ENCODE results near the gene PCDH9. TPM values are rescaled to one million over a fixed set of nuclear protein-coding genes. Genes with fewer than 3 reads are reported as not detected.

PCDH9 gene
- total and polyA plus RNA-seq, 2 experiments from 2014 or later = 0.56 to 0.76 TPM

- no peak for DNase-seq
- Histone ChIP-seq H4K20me1 (ENCODE audit: insufficient read depth) (no peaks in the 10 kb centered on the region), H3K4me3 (no peak overlapping the region), H3K27ac (no peak overlapping the region), H3K9me3 (ENCODE audit: low read depth) (no peaks in the 10 kb centered on the region), H2AFZ (no peak overlapping the region), H3K36me3 (ENCODE audit: low read depth) (no peaks in the 10 kb centered on the region), H3K27me3 (replicated peaks; ENCODE audit: insufficient read depth) (no peaks in the 10 kb centered on the region), H3F3A (ENCODE audit: insufficient read depth) (no peaks in the 10 kb centered on the region), H3K4me1 (ENCODE audit: insufficient read depth) (no peaks in the 10 kb centered on the region), H3K9me2 (ENCODE audit: insufficient read depth) (no peaks in the 10 kb centered on the region), H3K9ac (no peak overlapping the region), H3K79me2 (ENCODE audit: insufficient read depth) (no peaks in the 10 kb centered on the region), H3K4me2 (ENCODE audit: unreplicated experiment) (no peak overlapping the region)
- WGBS, 2 experiments (ENCODE audit: low coverage in 1 of 2, low lambda C conversion rate in 2 of 2, missing lambda C conversion rate in 2 of 2) = 20 to 23% methylated on average over 5 of the region's 5 CpGs
- in situ Hi-C loops (cut with MboI) = no loop called here
- TF ChIP-seq EZH2 (IDR thresholded peaks at IDR 0.05; ENCODE audit: insufficient read depth, poor library complexity, severe bottlenecking) = no peak
These were observed 426.9 kb downstream of the PCDH9 start for GRCh38 chr13:66803013-66803807.

GRCh38 chr13:66795636-66796035 lies 434.5 kb downstream of the PCDH9 start:
- Histone ChIP-seq H3K9me3 (ENCODE audit: low read depth) (no peaks in the 10 kb centered on the region), H3K27me3 (replicated peaks; ENCODE audit: insufficient read depth) (no peaks in the 10 kb centered on the region), H3F3A (ENCODE audit: insufficient read depth) (no peaks in the 10 kb centered on the region), H3K27ac (no peak overlapping the region), H3K4me2 (ENCODE audit: unreplicated experiment) (no peak overlapping the region), H3K9ac (no peak overlapping the region), H3K4me1 (ENCODE audit: insufficient read depth) (no peaks in the 10 kb centered on the region), H4K20me1 (ENCODE audit: insufficient read depth) (no peaks in the 10 kb centered on the region), H3K79me2 (ENCODE audit: insufficient read depth) (no peaks in the 10 kb centered on the region), H2AFZ (no peak overlapping the region), H3K4me3 (no peak overlapping the region), H3K9me2 (ENCODE audit: insufficient read depth) (no peaks in the 10 kb centered on the region), H3K36me3 (ENCODE audit: low read depth) (no peaks in the 10 kb centered on the region)
- WGBS, 2 experiments (ENCODE audit: low coverage in 1 of 2, low lambda C conversion rate in 2 of 2, missing lambda C conversion rate in 2 of 2) = 9% methylated on average over 2 of the region's 2 CpGs
- no peak for TF ChIP-seq EZH2phosphoT487 (IDR thresholded peaks at IDR 0.05; ENCODE audit: insufficient read depth, low read depth)
- TF ChIP-seq EZH2 (IDR thresholded peaks at IDR 0.05; ENCODE audit: insufficient read depth, poor library complexity, severe bottlenecking) = no peak
- no peak for DNase-seq
- in situ Hi-C loops (cut with MboI) = no loop called here

- H3K4me3 ChIP-seq = no peak overlapping the region
- no peak overlapping the region for H3K9ac ChIP-seq
- H3K36me3 ChIP-seq (ENCODE audit: low read depth) = no peaks in the 10 kb centered on the region
- H3K9me3 ChIP-seq (ENCODE audit: low read depth) = no peaks in the 10 kb centered on the region
- 12 to 17% methylated on average over 5 of the region's 5 CpGs for WGBS, 2 experiments (ENCODE audit: low coverage in 1 of 2, low lambda C conversion rate in 2 of 2, missing lambda C conversion rate in 2 of 2)
- no peaks in the 10 kb centered on the region for H3K9me2 ChIP-seq (ENCODE audit: insufficient read depth)
- DNase-seq = no peak
- no peak overlapping the region for H2AFZ ChIP-seq
- TF ChIP-seq EZH2 (IDR thresholded peaks at IDR 0.05; ENCODE audit: insufficient read depth, poor library complexity, severe bottlenecking) = no peak
- H3K27me3 ChIP-seq (replicated peaks; ENCODE audit: insufficient read depth) = no peaks in the 10 kb centered on the region
- no peaks in the 10 kb centered on the region for H4K20me1 ChIP-seq (ENCODE audit: insufficient read depth)
- H3K4me1 ChIP-seq (ENCODE audit: insufficient read depth) = no peaks in the 10 kb centered on the region
- H3K27ac ChIP-seq = no peak overlapping the region
- H3F3A ChIP-seq (ENCODE audit: insufficient read depth) = no peaks in the 10 kb centered on the region
- in situ Hi-C loops (cut with MboI) = no loop called here
- H3K79me2 ChIP-seq (ENCODE audit: insufficient read depth) = no peaks in the 10 kb centered on the region
- no peak overlapping the region for H3K4me2 ChIP-seq (ENCODE audit: unreplicated experiment)
These were observed 435.6 kb downstream of the PCDH9 start for GRCh38 chr13:66794340-66795031.

GRCh38 chr13:66790861-66791260 lies 439.3 kb downstream of the PCDH9 start:
- H3K4me2 ChIP-seq (ENCODE audit: unreplicated experiment) = no peak overlapping the region
- H3F3A ChIP-seq (ENCODE audit: insufficient read depth) = no peaks in the 10 kb centered on the region
- no peaks in the 10 kb centered on the region for H3K36me3 ChIP-seq (ENCODE audit: low read depth)
- 8 to 16% methylated on average over 2 of the region's 2 CpGs for WGBS, 2 experiments (ENCODE audit: low coverage in 1 of 2, low lambda C conversion rate in 2 of 2, missing lambda C conversion rate in 2 of 2)
- H2AFZ ChIP-seq = no peak overlapping the region
- no peak overlapping the region for H3K9ac ChIP-seq
- H3K9me2 ChIP-seq (ENCODE audit: insufficient read depth) = no peaks in the 10 kb centered on the region
- in situ Hi-C loops (cut with MboI) = no loop called here
- TF ChIP-seq EZH2 (IDR thresholded peaks at IDR 0.05; ENCODE audit: insufficient read depth, poor library complexity, severe bottlenecking) (no peak), EZH2phosphoT487 (IDR thresholded peaks at IDR 0.05; ENCODE audit: insufficient read depth, low read depth) (no peak)
- H3K27ac ChIP-seq = no peak overlapping the region
- DNase-seq = no peak
- no peaks in the 10 kb centered on the region for H4K20me1 ChIP-seq (ENCODE audit: insufficient read depth)
- H3K79me2 ChIP-seq (ENCODE audit: insufficient read depth) = no peaks in the 10 kb centered on the region
- no peaks in the 10 kb centered on the region for H3K27me3 ChIP-seq (replicated peaks; ENCODE audit: insufficient read depth)
- no peaks in the 10 kb centered on the region for H3K4me1 ChIP-seq (ENCODE audit: insufficient read depth)
- H3K9me3 ChIP-seq (ENCODE audit: low read depth) = no peaks in the 10 kb centered on the region
- H3K4me3 ChIP-seq = no peak overlapping the region
